GM19395 (cell line): ENCODE measurements around the gene B9D2.

Experiments used
- ATAC-seq: cut with Tn5 transposase; IDR thresholded peaks from one replicate; pipeline ENCODE4 v1.9.1; 2021; ENCODE audit warnings: mild to moderate bottlenecking, moderate library complexity; ENCODE audit not compliant: unreplicated experiment

The B9D2 gene

GRCh38 chr19:41310033-41310831 is 53.7 kb downstream of the B9D2 start, which contains the start of gene CCDC97:
CCDC97 (plus strand) TSS chr19:41310172; CDS start chr19:41310311, 139 bp downstream.
- ATAC-seq: peak; percentile 67

GRCh38 chr19:41309180-41310032 is 54.5 kb downstream of the B9D2 start:
- ATAC-seq: no peak

- no peak for ATAC-seq
Measured at GRCh38 chr19:41308450-41309179, 55.3 kb downstream of the B9D2 start.

GRCh38 chr19:41307954-41308449 is 55.9 kb downstream of the B9D2 start:
- ATAC-seq: no peak

GRCh38 chr19:41307090-41307875 is 56.7 kb downstream of the B9D2 start:
- ATAC-seq: no peak

GRCh38 chr19:41305927-41306793 is 57.8 kb downstream of the B9D2 start:
- ATAC-seq: no peak

GRCh38 chr19:41304706-41305483 is 59.1 kb downstream of the B9D2 start:
- ATAC-seq: no peak
